Measurements from ENCODE around the gene ARL8A.
"Not testable (repeated sequence)": the region's sequence is repeated elsewhere in the genome, so short reads cannot be mapped to it uniquely, and the experiment has no call there.

ARL8A gene

GRCh38 chr1:202133496-202133895 lies 11.0 kb downstream of the ARL8A start:
- no peak for ATAC-seq

GRCh38 chr1:202133001-202133400 lies 11.5 kb downstream of the ARL8A start:
- ATAC-seq: no peak

GRCh38 chr1:202131956-202132821 lies 12.3 kb downstream of the ARL8A start:
- no peak for ATAC-seq

GRCh38 chr1:202130816-202131522 lies 13.6 kb downstream of the ARL8A start:
- no peak for ATAC-seq

GRCh38 chr1:202130297-202130721 lies 14.2 kb downstream of the ARL8A start:
- no peak for ATAC-seq

- ATAC-seq: no peak
Observed at GRCh38 chr1:202129453-202130296, 14.9 kb downstream of the ARL8A start.

- no peak for ATAC-seq
Observed at GRCh38 chr1:202127836-202128622, 16.5 kb downstream of the ARL8A start.

- no peak for ATAC-seq
Observed at GRCh38 chr1:202127061-202127460, 17.5 kb downstream of the ARL8A start.

GRCh38 chr1:202126426-202126825 lies 18.1 kb downstream of the ARL8A start:
- ATAC-seq: no peak

- no peak for ATAC-seq
Observed at GRCh38 chr1:202125611-202126010, 18.9 kb downstream of the ARL8A start.

- ATAC-seq: no peak
Observed at GRCh38 chr1:202124142-202124541, 20.4 kb downstream of the ARL8A start.

- no peak for ATAC-seq
Observed at GRCh38 chr1:202123336-202123813, 21.2 kb downstream of the ARL8A start.

- ATAC-seq: no peak
Observed at GRCh38 chr1:202122639-202123335, 21.8 kb downstream of the ARL8A start, which contains the start of gene GPR37L1. TSS of gene GPR37L1 (plus strand) at chr1:202122917. CDS start at chr1:202122964, 47 bp downstream.

GRCh38 chr1:202121006-202121405 lies 23.5 kb downstream of the ARL8A start:
- no peak for ATAC-seq

GRCh38 chr1:202117898-202118371 lies 26.6 kb downstream of the ARL8A start:
- no peak for ATAC-seq

GRCh38 chr1:202116287-202116686 lies 28.2 kb downstream of the ARL8A start:
- ATAC-seq: no peak

- no peak for ATAC-seq
Observed at GRCh38 chr1:202113690-202114300, 30.7 kb downstream of the ARL8A start.

GRCh38 chr1:202112859-202113689 lies 31.5 kb downstream of the ARL8A start:
- ATAC-seq: no peak

GRCh38 chr1:202111589-202111988 lies 32.9 kb downstream of the ARL8A start:
- ATAC-seq: not testable (repeated sequence)

- no peak for ATAC-seq
Observed at GRCh38 chr1:202110977-202111376, 33.6 kb downstream of the ARL8A start.
